ENCODE results near the gene SIL1.

GRCh38 chr5:138929571-138929955 lies 268.6 kb downstream of the SIL1 start:
- TF ChIP-seq CTCF (conservative IDR thresholded peaks at IDR 0.05; ENCODE audit: low read depth, low read length) (no peak), POLR2A (IDR thresholded peaks at IDR 0.05; ENCODE audit: low read depth, low read length) (no peak), MXI1 (IDR thresholded peaks at IDR 0.05; ENCODE audit: borderline replicate concordance, low read depth, low read length) (no peak), FOS (IDR thresholded peaks at IDR 0.05; ENCODE audit: low read depth, low read length) (no peak), RFX5 (IDR thresholded peaks at IDR 0.05; ENCODE audit: low read depth, low read length) (no peak), ELK1 (IDR thresholded peaks at IDR 0.05; ENCODE audit: borderline replicate concordance, low read depth, low read length) (no peak), MAZ (IDR thresholded peaks at IDR 0.05; ENCODE audit: borderline replicate concordance, low read depth, low read length) (no peak), USF2 (IDR thresholded peaks at IDR 0.05; ENCODE audit: low read depth, low read length) (no peak), CEBPB (IDR thresholded peaks at IDR 0.05; ENCODE audit: low read depth, low read length) (no peak)
